Body of pancreas (tissue), 4 donors: ENCODE results near the gene ZNF212.

Source experiments
- POLR2A ChIP-seq, 3 donors: fragments of 450-650 bp; IDR thresholded peaks; one replicate each; pipeline ENCODE4 v1.6.1; 2016; ENCODE audit warnings: antibody characterized with exemption in 3 of 3, mild to moderate bottlenecking in 2 of 3
- TF ChIP-seq, protein P1 (sequence below), 7 experiments: fragments of 450-650 bp in 4 of 7; fragments of 200-600 bp in 3 of 7; sonication (generic) in 3 of 7; IDR thresholded peaks; one replicate each; pipeline ENCODE4 v1.5.1; 2016 to 2019; ENCODE audit warnings: antibody characterized with exemption in 7 of 7

DNA sequence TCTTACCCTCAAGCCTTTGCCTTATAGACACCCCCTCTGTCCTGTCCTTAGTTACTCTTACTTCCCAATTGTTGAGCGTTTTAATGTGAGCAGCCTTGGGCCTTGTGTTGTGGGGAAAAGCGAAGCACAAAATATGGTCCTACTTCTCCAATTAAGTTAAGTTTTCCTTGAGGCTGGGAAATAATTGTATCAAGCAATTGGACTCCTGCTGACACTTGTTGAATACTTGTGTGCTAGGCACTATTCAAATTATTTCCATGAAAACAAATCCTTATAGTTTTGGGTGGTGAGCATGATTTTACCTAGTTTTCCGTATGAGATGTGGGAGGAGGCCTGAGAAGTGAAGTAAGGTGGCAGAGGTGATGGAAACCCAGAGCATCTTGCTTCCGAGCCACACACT is 17.1 kb downstream of the ZNF212 start:
- TF ChIP-seq POLR2A (IDR thresholded peaks at IDR 0.05), result no peak
- TF ChIP-seq, protein P1, sequence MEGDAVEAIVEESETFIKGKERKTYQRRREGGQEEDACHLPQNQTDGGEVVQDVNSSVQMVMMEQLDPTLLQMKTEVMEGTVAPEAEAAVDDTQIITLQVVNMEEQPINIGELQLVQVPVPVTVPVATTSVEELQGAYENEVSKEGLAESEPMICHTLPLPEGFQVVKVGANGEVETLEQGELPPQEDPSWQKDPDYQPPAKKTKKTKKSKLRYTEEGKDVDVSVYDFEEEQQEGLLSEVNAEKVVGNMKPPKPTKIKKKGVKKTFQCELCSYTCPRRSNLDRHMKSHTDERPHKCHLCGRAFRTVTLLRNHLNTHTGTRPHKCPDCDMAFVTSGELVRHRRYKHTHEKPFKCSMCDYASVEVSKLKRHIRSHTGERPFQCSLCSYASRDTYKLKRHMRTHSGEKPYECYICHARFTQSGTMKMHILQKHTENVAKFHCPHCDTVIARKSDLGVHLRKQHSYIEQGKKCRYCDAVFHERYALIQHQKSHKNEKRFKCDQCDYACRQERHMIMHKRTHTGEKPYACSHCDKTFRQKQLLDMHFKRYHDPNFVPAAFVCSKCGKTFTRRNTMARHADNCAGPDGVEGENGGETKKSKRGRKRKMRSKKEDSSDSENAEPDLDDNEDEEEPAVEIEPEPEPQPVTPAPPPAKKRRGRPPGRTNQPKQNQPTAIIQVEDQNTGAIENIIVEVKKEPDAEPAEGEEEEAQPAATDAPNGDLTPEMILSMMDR (IDR thresholded peaks at IDR 0.05), result no peak
